HG03045 (cell line): Measurements from ENCODE around the gene RNF169.

ENCODE experiments used
- ATAC-seq: cut with Tn5 transposase; IDR thresholded peaks from one replicate; pipeline ENCODE4 v1.9.1; 2021; ENCODE audit warnings: mild to moderate bottlenecking, moderate library complexity; ENCODE audit not compliant: unreplicated experiment

The RNF169 gene

DNA sequence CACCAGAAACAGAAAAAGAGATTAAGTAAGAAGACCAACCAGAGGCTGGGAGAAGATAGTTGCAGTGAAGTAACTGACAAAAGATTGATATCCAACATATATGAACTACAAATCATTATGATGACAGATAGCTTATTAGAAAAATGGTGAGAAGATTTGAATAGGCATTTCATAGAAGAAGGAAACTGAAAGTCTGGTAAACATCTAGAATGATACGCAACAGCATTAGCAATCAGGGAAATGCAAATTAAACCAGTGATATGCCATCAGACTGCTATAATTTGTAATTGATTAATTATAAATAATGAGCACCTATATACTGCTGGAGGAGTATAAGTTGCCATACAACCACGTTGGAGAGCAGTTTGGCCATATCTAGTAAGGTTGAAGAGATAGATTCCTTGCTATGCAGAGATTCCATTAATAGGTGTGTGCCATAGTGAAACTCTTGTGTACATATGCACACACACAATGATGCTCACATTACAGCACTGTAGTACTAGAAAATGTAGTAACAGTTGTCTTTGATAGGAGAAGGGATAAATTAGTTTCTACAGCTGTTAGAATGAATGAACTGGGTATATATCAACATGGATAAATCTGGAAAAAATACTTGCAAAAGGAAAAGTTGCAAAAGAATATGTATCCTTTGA is 20.5 kb downstream of the RNF169 start:
- no peak for ATAC-seq

DNA sequence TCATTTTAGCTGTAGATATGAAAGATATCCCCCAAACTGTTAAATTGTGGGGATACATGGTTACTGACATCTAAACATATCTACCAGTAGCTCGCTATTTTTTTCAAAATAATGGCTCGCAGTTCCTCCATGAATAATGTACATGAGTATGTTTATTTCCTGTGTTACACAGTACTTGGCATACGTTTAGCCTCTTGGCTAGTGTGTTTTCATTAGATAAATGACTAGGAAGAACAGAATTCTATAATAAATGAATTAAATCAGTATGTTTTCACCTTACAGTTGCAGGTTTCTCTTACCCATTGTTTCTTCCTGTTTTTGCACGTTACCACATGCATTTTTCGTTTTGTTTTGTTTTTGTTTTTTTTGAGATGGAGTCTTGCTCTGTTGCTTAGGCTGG is 21.8 kb downstream of the RNF169 start:
- no peak for ATAC-seq

DNA sequence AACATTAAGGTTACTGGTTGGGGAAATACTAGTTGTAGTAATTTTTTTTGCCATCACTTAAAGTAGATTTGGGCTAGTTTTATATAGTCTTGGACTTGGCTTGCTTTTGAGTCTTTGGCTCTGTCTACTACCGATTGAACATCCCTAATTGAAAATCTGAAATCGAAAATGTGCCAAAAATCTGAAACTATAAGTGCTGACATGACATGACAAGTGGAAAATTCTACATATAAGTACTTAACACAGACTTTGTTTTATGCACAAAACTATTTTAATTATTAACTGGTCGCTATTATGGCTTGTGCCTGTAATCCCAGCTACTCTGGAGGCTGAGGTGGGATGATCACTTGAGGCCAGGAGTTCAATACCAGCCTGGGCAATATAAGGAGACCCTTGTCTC is 22.5 kb downstream of the RNF169 start:
- ATAC-seq, result no peak

DNA sequence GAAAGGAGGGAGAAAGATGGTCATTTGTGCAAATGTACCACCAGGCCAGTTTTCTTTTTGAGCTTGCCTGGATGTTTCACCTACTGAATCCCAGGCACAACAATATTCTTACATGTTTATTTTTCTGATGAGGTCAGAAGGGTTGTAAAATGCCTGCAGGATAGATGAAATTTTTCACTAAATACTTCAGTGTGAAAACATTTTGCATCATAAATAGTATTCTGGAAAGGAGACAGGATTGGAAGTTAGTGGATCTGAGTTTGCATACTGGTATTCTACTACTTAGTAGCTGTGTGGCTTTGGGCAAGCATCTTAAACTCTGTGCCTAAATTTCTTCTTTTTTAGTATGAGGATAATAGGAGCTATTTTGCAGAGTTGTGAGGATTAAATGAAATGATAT is 24.8 kb downstream of the RNF169 start:
- no peak for ATAC-seq

- ATAC-seq, result no peak
Measured at GRCh38 chr11:74775762-74776161, 27.1 kb downstream of the RNF169 start.

DNA sequence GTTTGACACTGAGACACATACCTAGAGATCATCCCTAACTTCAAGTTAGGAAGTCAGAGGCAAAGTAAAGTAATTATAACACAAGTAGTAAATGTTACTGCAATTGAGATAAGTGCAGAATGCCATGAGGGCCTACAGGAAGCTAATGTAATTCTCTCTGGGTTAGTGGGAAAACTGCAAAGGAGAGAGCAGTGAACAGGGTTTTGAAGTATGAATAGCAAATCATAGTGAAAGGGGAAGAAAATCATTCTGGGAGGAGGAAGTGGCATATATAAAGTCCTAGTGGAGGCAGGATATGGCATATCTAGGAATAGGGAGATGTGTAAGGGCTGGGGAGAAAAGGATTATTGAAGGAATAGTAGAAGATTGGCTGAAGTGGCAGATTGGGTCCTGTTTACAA is 27.9 kb downstream of the RNF169 start:
- ATAC-seq, result no peak

DNA sequence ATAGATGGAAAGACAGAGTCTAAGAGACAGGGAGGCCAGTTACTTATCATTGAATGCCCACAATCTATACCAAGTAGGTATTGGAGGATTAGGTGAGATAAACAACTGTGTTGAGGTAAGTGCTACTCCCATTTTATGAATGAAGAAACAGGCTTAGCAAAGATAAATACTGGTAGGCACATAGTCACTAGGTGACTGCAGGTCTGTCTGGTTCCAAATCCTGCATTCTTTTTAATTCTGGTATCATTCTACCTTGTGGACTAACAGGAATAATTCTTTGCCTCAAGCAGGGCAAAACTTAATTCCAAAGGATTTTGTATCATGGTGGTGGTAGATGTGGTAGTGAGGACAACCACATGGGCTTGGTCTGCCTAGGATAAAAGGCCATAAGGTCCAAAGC is 28.4 kb downstream of the RNF169 start:
- no peak for ATAC-seq

- no peak for ATAC-seq
Measured at GRCh38 chr11:74777877-74778276, 29.2 kb downstream of the RNF169 start.

DNA sequence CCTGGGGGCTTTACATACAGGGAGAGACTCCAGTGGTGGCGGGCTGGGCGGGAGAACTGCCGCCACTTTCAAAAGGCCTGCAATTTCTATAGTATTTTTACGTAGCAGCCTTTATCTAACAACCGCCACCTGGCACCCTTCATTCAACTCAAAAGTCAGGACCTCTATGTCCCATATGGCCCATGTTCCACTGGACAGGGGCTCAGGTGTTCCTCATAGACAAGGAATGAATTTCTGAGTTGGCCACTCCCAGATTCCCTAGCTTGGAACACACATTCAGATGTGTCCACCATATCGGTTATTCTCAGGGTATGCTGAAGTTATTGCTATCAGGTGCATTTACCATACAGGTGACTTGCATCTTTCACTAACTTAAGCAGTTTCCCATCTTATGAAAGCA is 29.9 kb downstream of the RNF169 start:
- no peak for ATAC-seq

DNA sequence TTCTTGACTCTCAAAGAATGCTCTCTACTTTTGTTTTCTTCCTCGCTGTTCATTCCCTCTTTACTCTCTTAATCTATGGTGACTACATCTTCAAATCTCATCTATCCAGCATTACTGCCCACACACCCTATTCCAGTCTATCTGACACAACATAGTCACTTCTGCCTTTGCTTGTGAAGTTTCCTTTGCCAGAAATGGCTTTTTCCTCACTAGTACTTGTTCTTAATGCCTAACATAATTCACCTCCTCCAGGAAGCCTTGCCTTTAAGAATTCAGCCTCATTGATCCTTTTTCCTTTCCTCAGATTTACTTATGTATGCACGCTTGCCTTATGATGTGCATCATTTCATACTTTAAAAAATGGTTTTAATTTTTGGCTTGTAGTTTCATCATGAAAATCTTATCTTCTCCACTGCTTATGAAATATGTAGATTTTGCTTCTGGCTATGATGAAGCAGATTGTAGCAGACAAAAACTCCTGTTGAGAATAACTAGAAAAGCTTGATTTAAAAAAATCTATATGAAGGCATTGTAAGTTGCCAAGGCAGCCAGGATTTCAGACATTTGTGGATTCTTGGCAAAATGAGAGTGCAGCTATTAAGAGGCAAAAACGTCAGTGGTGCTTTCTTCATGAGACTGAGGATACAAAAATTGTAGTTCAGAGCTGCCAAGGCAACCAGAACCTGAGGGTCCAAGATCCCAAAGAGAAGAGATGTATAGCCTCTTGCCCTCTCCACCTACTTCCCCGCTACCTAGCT is 31.8 kb downstream of the RNF169 start:
- ATAC-seq, result no peak

- ATAC-seq, result no peak
Measured at GRCh38 chr11:74783241-74783871, 34.7 kb downstream of the RNF169 start.

DNA sequence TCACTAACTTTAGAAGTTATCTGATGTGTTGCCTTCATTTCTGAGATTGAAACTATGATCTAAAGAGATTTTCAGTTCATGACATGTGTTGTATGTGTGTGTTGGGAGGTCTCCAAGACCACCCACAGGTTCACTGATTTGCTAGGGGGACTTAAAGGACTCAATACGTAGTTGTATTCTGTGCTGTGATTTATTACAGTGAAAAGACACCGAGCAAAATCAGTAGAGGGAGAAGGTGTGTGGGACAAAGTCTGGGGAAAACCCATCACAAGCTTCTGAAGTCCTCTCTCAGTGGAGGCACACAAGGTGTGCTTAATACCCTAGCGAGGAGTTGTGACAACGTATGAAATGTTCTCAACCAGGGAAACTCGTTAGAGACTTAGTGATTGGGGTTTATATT is 35.6 kb downstream of the RNF169 start:
- ATAC-seq, result no peak

DNA sequence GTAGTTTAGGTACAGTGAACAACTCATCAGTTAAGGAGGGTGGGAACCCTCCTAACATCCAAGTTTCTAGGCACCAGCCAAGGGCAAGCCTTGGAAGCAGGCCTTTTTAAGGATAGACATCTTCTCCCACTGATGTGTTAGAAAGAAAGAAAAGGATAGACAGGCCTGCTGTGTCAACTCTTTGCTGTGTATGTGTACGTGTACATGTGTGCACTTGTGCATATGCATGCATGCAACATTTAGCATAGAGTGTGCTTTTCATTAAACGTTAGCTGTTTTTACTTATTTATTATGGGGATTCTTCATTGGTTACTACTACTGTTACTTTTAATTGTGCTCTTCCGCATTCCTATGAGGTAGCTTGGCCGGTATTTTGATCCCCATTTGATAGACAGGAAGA is 36.1 kb downstream of the RNF169 start:
- no peak for ATAC-seq

GRCh38 chr11:74786574-74786973 is 37.9 kb downstream of the RNF169 start:
- ATAC-seq, result no peak

- no peak for ATAC-seq
Measured at GRCh38 chr11:74791333-74792100, 42.9 kb downstream of the RNF169 start.

DNA sequence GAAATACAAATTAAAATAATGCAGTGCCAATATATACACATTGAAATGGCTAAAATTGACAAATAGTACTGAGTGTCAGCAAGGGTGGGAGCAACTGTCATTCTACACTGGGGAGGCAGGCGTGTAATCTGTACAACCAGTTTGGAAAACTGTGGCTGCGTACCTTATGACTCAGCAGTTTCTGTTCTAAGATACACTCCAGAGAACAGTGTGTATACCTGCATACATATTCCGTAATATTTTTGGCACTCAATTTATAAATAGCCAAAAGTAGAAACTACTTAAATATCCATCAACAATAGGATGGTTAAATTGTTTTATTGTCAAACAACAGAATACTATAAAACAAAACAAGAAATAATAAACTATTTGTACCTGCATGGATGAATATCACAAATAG is 57.6 kb downstream of the RNF169 start:
- ATAC-seq, result no peak

DNA sequence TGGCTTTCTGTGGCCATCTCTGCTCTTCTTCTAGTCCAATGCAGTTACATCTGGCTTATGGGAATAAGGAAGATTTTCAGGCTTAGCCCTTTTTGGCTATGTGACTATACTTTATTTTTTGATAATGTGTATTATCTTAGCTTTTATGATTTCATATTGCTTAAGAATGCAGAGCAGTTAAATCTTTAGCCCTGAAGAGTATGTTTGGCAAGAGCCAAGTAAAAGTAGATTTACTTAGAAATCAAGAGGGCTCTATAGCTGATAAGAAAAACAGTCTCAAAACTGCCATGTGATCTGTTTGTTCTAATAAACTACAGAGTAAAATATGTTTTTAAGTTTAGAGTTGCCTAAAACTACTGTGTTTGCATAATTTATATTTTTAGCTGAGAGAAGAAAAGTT is 61.2 kb downstream of the RNF169 start:
- ATAC-seq, result no peak

GRCh38 chr11:74815966-74816365 is 67.3 kb downstream of the RNF169 start:
- no peak for ATAC-seq

DNA sequence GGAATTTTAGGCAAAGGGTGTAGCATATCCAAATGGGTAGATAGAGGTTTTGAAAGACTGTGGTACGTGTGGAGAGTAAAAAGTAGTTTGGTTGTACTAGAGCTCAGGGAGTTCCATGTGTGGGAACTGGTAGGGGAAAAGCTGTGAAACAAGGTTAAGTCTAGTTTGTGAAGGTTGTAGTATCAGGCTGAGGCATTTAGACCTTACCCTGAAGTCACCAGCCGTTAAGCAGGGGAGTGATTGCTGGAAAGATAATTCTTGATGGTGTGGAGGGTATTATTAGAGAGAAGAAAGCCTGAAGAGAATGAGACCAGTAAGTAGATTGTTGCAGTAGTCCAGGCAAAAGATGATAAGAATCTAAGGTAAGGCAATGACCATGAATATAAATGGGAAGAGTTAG is 68.0 kb downstream of the RNF169 start:
- no peak for ATAC-seq

DNA sequence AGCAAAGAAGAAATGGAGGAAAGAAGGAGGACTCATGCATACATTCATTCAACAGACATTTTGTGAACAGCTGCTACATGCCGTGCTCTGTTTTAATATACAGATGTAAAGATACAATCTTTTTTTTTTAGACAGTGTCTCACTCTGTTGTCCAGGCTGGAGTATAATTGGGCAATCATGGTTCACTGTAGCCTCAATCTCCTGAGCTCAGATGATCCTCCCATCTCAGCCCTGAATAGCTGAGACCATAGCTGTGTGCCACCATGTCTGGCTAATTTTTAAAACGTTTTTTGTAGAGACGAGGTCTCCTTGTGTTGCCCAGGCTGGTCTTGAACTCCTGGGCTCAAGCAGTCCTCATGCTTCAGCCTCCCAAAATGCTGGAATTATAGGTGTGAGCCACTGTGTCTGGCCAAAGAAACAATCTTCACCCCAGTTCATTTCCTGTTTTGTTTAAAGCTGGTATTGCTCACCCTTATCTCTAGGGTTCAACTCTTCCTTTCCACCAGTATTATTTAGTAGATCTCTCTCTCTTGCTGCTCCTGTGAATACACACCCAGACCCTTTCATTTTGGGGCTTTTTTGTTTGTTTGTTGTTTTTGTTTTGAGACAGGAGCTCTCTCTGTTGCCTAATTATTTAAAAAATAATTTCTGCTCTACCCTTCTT is 69.8 kb downstream of the RNF169 start:
- ATAC-seq, result no peak

DNA sequence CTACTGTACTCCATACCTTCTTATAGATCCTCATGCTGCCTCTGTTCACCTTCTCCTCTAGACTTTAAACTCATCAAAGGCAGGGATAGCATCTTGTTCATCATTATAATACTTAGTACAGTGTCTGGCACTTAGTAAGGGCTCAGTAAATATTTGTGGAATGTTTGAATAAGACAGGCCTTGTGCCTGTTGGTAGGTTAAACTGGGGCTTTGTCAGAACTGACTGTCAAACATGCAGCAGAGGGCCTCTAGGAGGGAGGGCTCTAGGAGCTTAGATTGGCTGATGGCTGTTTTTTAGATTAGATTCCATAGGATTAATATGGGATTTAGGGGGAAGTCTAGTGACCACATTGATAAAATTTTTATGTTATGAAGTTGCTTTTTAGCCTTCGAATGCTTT is 70.8 kb downstream of the RNF169 start:
- ATAC-seq, result no peak
